Stimulated activated CD4-positive, alpha-beta T cell treated with anti-CD3 and anti-CD28 coated beads, Interleukin-2, amount 100 ng/mL, for 4 hours (primary cell): ENCODE measurements around the gene ELF5.

Source experiments
- DNase-seq: peaks from one replicate; pipeline ENCODE4 v3.0.0-alpha.2; 2020; ENCODE audit warnings: low read depth

Gene ELF5

DNA sequence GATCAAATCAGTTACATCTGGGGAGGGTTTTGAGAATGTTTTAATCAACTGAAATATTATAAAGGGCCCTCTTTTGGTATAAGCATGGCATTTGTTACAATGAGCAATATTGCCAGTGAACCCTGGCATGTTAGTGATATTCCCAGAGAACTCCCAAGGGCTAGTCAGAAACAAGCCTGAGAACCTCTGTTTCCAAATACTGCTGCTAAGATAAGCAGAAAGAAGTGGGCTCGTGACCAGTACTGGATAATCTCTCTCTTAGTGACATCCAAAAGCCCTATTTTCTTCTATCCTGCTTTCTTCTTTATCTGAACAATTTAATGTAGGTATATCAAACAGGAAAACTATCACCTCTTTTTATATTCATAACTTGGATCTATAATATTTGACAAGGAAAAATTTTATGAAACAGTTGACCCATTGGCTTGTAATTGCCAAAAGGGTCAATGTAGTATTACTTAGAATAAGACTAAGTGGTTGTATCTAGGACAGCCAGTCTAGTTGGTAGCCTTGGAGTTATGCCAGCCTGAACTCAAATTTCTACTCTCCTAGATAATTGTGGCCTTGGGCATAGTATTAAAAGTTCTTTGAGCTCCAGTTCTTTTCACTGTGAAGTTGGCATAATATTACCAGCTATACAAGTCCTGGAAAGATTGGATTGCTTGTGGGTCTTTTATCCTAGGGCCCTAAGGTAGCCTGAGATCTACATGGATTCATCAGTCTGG lies 59.1 kb downstream of the ELF5 start:
- no peak for DNase-seq

DNA sequence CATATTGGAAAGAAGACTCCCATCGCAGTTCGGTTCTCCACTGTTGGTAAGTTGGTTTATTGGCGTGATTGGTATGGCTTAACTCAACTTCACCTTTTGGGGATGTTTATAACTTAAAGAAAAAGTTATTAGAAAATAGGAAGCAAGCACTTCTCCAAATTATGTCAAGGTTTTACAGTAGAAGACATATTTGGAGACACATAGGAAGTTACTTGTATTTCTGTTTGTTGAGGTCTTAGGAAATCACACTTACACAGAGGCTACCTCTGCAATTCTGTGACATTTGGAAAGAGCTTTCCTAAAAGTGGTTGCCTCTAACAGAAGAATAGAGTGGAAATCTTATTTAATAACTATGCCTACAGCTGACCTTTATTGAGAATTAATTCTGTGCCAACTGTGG lies 62.5 kb downstream of the ELF5 start:
- DNase-seq = no peak

DNA sequence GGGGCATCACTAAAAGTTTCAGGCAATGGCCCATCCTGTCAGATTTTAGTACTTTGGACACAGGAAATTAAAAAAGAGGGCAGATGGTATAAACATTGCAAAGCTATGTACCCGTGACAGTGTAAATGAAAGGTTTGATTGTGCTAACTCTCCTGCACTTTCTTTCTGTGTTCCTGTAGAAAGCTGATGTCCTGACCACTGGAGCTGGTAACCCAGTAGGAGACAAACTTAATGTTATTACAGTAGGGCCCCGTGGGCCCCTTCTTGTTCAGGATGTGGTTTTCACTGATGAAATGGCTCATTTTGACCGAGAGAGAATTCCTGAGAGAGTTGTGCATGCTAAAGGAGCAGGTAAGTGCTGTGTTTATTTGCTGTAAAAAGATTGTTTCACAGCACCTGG lies 64.6 kb downstream of the ELF5 start:
- no peak for DNase-seq

DNA sequence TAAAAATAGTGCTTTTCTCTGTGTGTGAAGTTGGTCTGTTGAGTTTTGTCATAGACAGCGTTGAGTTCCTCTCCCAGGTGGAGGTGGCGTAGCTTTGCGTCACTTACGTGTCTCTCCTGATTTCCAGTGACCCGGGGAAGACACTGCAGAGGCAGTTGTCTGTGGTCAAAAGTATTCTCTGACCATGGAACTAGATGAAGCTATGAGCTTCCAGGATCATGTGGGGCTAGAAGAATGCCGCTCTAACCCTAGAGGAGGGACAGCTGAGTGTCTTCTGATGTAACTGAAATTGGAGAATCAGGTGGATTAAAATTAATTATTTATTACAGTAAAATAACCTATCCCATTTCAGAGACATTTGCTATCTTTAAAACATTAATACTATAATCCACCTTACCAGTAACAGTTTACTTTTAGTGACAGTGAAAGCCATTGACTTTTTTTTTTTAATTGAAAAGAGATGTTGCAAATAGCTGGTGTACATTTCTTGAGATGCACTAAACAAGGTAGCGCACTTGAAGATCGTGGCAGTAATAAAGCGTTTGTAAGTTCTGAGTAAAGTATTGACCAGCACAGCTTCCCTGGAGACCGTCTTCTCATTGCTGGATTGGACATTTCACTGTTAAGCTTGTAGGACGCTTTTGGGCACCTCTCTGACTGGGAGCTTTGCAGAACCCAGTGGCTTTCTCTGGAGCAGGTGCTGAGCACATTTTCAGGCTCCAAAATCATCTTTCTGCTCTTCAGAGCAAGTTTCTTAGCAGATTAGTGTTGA lies 65.2 kb downstream of the ELF5 start:
- no peak for DNase-seq

DNA sequence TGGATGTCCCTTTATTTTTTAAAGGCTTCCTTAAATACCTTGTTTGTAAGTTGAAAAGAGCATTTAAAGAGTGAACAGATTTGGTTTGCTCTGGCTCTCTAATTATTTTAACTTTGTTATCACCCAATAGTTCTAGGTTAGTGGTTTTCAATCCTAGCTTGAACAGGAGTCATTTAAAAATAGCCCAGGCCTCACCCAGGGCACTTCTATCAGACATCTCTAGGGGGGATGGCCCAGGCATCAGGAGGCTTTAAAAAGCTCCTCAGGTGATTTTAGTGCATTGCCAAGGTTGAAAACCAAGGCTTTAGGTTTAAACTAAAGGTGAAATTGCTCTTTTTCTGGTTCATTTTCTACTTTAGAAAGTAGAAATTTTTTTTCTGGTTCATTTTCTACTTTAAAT lies 66.5 kb downstream of the ELF5 start:
- DNase-seq = no peak

DNA sequence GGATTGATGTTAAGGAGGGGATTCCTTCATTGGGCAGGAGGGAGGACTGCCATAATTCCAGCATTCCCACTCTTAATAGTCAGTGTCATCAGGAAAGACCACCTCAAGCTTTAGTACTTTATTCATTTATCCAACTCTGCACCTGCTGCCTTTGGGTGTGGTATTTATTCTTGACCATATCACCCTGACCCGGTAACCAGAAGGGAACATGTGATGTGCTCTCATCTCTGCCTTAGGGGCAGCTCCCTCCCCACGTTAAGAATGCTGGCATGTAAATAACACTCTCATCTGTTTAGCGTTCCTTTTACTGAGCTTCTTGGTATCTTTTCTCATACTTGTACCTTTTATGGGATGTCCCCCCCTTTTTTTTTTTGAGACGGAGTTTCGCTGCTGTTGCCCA lies 67.2 kb downstream of the ELF5 start:
- no peak for DNase-seq

DNA sequence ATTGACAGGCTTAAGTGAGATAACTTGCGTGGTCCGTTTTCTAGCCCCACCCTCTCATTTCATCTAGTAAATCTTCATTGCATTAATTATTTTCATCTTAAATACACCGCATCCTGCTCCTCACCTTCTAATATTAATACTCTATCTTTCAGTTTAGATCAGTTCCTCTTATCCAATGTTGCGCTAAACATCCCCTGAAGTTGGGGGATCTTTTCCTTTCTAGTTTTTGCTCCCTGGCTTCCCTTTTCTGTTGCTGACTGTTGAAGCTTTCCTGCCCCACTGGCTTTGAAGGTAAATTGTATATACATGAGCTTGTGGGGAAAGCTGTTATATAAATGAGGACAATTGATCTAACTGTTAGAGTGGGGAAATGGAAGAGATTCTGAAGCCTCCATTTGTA lies 67.6 kb downstream of the ELF5 start:
- no peak for DNase-seq

DNA sequence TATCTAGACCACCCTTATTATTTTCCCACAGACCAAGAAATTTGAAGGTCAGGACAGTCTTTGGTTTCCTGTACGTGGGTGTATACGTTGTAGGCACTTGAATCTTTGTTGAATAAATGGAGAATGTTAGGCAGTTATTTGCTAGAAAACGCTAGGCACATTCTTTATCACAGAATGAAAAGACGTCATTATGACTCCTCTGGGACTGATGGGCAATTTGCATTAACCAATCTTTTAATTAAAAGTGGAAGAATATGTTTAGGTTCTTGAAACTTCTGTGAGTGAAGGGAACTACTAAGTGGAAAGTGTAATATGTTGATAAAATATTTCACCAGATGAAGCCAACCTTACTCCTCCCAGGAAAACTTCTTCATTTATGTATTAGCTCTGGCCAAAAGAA lies 69.2 kb downstream of the ELF5 start:
- no peak for DNase-seq

DNA sequence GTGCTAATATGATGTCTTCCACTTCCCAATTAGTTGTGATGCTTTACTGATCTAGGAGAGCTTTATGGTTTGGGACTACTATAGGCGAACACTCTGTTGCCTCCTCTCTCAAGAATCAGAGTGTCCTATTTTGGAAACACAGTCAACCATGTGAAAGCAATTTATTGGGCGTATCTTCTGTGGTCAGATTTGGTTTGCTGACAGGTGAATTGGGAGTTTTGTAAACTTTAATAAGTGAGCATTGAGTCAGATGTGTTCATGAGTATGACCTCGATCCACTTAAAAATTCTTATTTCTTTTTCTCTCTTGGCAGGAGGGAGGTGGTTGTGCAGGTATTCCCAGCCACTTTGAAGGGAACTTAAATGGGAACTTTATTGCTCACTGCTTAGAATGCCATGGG lies 70.5 kb downstream of the ELF5 start:
- DNase-seq = no peak

DNA sequence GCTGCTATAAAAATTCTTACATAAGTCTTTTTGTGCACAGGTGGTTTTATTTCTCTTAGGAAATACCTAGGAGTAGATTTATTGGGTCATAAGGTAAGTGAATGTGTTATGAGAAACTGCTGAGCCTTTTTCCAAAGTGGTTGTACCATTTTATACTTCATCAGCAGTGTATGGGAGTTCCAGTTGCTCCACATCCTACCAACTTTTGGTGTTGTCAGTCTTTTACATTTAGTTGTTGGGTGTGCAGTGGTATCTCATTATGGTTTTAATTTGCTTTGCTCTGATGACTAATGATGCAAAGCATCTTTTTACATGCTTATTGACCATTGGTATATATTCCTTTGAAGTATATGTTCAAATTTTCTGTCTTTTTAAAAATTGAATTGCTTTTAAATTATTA lies 71.8 kb downstream of the ELF5 start:
- no peak for DNase-seq

DNA sequence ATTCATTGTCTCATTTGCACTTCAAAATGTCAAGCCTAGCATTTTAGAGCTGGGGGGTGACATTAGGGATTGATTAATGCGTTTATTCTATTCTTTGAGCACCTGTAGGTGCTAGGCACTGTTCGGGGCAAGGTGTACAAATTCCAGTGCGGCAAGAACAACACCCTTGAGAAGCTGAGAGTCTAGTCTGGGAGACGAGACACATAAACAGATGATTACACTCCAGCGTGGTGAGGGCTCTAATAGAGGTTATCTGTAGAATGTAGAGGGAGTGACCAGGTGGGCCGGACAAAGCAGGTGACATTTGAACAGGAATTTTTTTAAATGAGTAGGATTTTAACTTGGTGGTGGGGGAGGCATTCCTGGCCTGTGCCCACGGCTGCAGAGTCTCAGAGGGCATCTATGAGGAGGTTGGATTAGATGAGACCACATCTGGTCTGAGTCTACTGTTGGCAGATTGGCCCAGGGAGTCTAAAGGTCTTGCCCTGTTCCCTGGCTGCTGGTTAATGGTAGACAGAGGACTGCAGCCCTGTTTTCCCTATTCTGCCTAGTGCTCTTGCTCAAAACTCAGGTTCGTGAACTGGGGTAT lies 73.9 kb downstream of the ELF5 start:
- DNase-seq = no peak

DNA sequence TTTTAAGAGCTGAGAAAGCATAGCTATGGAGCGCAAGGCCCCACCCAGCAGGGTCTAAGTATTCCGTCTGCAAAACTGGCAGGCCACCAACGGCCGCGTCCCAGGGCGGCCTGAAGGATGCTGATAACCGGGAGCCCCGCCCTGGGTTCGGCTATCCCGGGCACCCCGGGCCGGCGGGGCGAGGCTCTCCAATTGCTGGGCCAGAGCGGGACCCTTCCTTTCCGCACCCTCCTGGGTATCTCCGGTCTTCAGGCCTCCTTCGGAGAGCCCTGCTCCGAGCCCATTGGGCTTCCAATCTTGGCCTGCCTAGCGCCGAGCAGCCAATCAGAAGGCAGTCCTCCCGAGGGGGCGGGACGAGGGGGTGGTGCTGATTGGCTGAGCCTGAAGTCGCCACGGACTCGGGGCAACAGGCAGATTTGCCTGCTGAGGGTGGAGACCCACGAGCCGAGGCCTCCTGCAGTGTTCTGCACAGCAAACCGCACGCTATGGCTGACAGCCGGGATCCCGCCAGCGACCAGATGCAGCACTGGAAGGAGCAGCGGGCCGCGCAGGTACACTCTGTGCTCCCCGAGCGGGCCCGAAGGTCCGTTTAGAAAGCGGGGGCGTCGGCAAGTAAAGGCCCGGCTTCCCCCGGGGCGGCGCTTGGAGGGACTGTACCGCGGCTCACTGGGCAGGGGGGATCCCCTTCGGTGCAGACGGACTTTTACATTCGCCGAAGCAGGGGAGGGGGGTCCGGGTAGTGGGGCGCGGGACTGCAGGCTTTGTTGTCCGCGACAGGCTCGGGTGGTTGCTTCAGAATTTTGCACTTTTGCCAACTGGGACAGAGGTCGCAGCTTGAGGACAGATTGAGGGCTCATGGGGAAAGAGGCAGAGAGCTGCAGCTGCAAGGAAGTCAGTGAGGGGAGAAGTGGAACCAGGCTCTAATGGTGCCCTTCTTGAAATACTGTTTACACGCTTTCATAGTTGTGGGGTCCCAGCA lies 74.8 kb downstream of the ELF5 start, which contains the start of gene CAT:
Gene CAT (plus strand): TSS at position 406 of the 979 bp plus-strand sequence. CDS start 80 bp downstream, at position 486.
- peak; percentile 97 for DNase-seq

DNA sequence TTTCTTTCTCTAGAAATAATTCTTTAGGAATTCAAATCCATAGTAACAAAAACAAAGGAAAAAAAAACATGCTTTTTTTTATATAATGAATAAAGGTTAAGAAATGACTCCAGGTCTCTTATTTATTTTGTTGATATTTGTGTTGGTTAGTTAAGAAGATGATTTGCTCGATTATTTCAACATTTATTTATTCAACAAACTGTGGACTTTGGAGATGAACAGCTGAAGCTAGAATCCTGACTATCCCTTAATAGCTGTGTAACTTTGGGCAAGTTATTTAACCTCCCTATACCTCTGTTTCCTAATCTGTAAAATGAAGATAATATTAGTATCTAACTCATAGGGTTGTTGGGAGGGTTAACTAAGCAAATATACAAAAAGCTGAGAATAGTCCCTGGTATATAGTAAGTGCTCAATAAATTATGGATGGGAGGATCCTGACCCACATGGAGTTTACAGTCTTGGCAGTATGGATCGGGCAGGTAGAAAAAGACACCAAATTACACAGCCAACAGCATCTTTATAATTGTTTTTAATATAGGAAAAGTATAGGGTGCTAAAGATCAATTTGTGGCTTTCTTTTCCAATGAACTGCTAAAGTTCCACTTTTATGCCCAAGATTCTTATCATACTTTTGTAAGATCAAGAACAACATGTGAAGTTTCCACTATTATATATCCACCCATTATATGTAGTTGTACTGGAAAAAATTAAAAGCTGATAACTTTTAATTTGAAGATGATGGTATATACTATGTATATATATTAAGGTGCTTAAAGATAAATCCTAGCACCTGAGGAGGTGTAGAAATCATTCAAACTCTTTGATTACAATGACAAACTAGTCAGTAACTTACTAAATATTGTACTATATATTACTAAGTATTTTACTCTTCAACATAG lies 76.1 kb downstream of the ELF5 start:
- no peak for DNase-seq

DNA sequence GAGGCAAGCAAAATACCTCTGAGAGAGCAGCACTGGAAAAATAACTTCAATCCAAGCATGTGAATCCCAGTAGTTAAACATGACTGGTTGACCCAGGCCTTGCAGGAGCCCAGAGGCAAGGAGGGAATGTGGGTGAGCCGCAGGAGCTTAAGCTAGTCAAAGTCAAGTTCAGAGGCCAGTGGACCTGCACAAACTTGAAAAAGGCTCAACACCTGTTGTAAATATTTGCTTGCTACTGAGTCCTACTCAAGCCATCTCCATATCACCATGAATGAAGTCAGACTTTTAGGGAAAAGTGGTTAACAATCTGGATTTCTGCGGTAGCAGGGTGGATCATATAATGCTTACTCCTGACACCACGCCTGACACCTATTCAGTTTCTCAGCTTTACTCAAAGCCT lies 79.7 kb downstream of the ELF5 start:
- DNase-seq = no peak

DNA sequence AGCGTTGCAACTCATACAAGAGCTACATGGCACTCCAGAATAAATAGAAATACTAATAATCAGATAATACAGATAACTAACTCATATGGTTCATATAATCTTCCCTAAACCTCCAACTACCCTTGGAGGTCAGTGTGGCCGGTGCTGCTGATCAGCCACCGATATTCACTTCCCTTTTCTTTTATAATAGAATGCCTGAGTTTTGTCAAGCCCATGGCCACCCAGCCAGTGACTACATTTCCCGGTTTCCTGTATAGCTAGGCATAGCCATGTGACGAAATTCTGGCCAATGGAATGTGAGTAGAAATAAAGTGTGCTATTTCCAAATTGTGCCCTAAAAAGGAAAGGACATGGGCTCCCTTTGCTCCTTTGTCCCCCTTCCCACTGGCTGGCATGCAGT lies 80.8 kb downstream of the ELF5 start:
- no peak for DNase-seq

DNA sequence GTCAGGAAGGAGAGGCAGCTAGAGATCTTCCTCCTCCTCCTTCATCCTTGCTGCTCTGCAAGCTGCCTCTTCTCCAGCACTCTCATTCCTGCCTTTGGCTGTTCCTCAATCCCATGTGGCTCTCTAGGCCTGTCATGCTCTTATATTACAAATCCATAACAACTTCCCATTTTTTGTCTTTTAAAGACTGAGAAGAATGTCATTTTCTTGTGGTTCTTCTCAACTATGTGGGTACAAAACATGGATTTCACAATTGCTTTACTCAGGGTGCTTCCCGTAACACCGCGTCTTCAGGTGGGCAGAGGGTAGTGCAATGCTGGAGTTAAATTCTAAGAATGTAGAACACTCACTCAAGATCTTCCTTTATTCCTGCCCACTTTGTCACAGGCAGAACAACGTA lies 81.6 kb downstream of the ELF5 start:
- DNase-seq = no peak
